ENCODE data around the gene PUSL1. TPM values are rescaled to one million over a fixed set of nuclear protein-coding genes. Genes with fewer than 3 reads are reported as not detected.

PUSL1 gene
- total and polyA plus RNA-seq, 2 experiments from 2014 or later: 30.9 to 36.2 TPM

GRCh38 chr1:1264868-1265272 lies 43.5 kb upstream of the PUSL1 start:
- Histone ChIP-seq H3K4me2 (ENCODE audit: unreplicated experiment) (peak overlapping the region; percentile 54), H3K36me3 (ENCODE audit: low read depth) (peaks cover 28% of the 10 kb centered on the region; the same call in 1 of the 2 replicates), H3K9me2 (ENCODE audit: insufficient read depth) (no peaks in the 10 kb centered on the region), H4K20me1 (ENCODE audit: insufficient read depth) (no peaks in the 10 kb centered on the region), H3K27me3 (replicated peaks; ENCODE audit: insufficient read depth) (no peaks in the 10 kb centered on the region), H2AFZ (no peak overlapping the region), H3K4me3 (no peak overlapping the region), H3K79me2 (ENCODE audit: insufficient read depth) (peaks cover 90% of the 10 kb centered on the region), H3K9me3 (ENCODE audit: low read depth) (no peaks in the 10 kb centered on the region), H3K27ac (peak overlapping the region; percentile 89), H3F3A (ENCODE audit: insufficient read depth) (peaks cover 25% of the 10 kb centered on the region), H3K4me1 (ENCODE audit: insufficient read depth) (peaks cover 25% of the 10 kb centered on the region), H3K9ac (peak overlapping the region; percentile 67)
- TF ChIP-seq EZH2 (IDR thresholded peaks at IDR 0.05; ENCODE audit: insufficient read depth, poor library complexity, severe bottlenecking): no peak
- TF ChIP-seq EZH2phosphoT487 (IDR thresholded peaks at IDR 0.05; ENCODE audit: insufficient read depth, low read depth): no peak
- peak; percentile 99 for DNase-seq
- 17 to 20% methylated on average over 10 of the region's 10 CpGs for WGBS, 2 experiments (ENCODE audit: low coverage in 1 of 2, low lambda C conversion rate in 2 of 2, missing lambda C conversion rate in 2 of 2)
- in situ Hi-C loops (cut with MboI): no loop called here

GRCh38 chr1:1267488-1268283 lies 40.7 kb upstream of the PUSL1 start:
- Histone ChIP-seq H3K9me3 (ENCODE audit: low read depth) (no peaks in the 10 kb centered on the region), H3K27me3 (replicated peaks; ENCODE audit: insufficient read depth) (no peaks in the 10 kb centered on the region), H3K36me3 (ENCODE audit: low read depth) (peaks cover 22% of the 10 kb centered on the region; the same call in 1 of the 2 replicates), H3K9ac (no peak overlapping the region), H3K9me2 (ENCODE audit: insufficient read depth) (no peaks in the 10 kb centered on the region), H3K4me1 (ENCODE audit: insufficient read depth) (peaks cover 51% of the 10 kb centered on the region), H3K79me2 (ENCODE audit: insufficient read depth) (peaks cover 90% of the 10 kb centered on the region), H2AFZ (no peak overlapping the region), H3K27ac (no peak overlapping the region), H3F3A (ENCODE audit: insufficient read depth) (peaks cover 25% of the 10 kb centered on the region), H3K4me2 (ENCODE audit: unreplicated experiment) (no peak overlapping the region), H4K20me1 (ENCODE audit: insufficient read depth) (no peaks in the 10 kb centered on the region), H3K4me3 (no peak overlapping the region)
- DNase-seq: no peak
- no peak for TF ChIP-seq EZH2phosphoT487 (IDR thresholded peaks at IDR 0.05; ENCODE audit: insufficient read depth, low read depth)
- TF ChIP-seq EZH2 (IDR thresholded peaks at IDR 0.05; ENCODE audit: insufficient read depth, poor library complexity, severe bottlenecking): no peak
- WGBS, 2 experiments (ENCODE audit: low coverage in 1 of 2, low lambda C conversion rate in 2 of 2, missing lambda C conversion rate in 2 of 2): 90 to 98% methylated on average over 37 to 39 of the region's 39 CpGs
- in situ Hi-C loops (cut with MboI): no loop called here

DNA sequence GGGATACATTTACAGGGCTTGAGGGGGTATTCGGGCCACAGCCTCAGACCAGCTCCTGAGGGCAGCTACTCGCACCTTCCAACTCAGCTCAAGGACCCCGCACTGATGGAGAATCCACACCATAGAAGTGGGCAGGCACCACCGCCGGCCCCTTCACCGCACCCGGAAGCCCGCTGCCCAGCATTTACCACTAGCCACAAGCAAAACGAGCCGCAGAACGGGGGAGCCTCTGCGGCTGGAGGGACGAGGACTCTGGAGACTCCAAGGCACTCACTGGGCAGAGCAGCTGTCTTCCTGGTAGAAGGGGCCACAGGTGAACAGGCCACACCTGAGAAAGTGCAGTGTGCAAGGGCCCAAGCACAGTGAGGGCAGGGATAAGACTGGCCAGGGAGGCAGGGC lies 40.1 kb upstream of the PUSL1 start:
- in situ Hi-C loops (cut with MboI): no loop called here
- H3K27me3 ChIP-seq (replicated peaks; ENCODE audit: insufficient read depth): no peaks in the 10 kb centered on the region
- no peaks in the 10 kb centered on the region for H4K20me1 ChIP-seq (ENCODE audit: insufficient read depth)
- H2AFZ ChIP-seq: no peak overlapping the region
- H3F3A ChIP-seq (ENCODE audit: insufficient read depth): peaks cover 25% of the 10 kb centered on the region
- H3K79me2 ChIP-seq (ENCODE audit: insufficient read depth): peaks cover 90% of the 10 kb centered on the region
- TF ChIP-seq EZH2 (IDR thresholded peaks at IDR 0.05; ENCODE audit: insufficient read depth, poor library complexity, severe bottlenecking): no peak
- TF ChIP-seq EZH2phosphoT487 (IDR thresholded peaks at IDR 0.05; ENCODE audit: insufficient read depth, low read depth): no peak
- no peak overlapping the region for H3K4me2 ChIP-seq (ENCODE audit: unreplicated experiment)
- H3K4me1 ChIP-seq (ENCODE audit: insufficient read depth): peaks cover 51% of the 10 kb centered on the region
- H3K36me3 ChIP-seq (ENCODE audit: low read depth): peaks cover 16% of the 10 kb centered on the region; the same call in 1 of the 2 replicates
- WGBS, 2 experiments (ENCODE audit: low coverage in 1 of 2, low lambda C conversion rate in 2 of 2, missing lambda C conversion rate in 2 of 2): 97 to 99% methylated on average over 13 of the region's 13 CpGs
- no peak overlapping the region for H3K27ac ChIP-seq
- no peak overlapping the region for H3K4me3 ChIP-seq
- H3K9me2 ChIP-seq (ENCODE audit: insufficient read depth): no peaks in the 10 kb centered on the region
- H3K9me3 ChIP-seq (ENCODE audit: low read depth): no peaks in the 10 kb centered on the region
- H3K9ac ChIP-seq: no peak overlapping the region
- no peak for DNase-seq

DNA sequence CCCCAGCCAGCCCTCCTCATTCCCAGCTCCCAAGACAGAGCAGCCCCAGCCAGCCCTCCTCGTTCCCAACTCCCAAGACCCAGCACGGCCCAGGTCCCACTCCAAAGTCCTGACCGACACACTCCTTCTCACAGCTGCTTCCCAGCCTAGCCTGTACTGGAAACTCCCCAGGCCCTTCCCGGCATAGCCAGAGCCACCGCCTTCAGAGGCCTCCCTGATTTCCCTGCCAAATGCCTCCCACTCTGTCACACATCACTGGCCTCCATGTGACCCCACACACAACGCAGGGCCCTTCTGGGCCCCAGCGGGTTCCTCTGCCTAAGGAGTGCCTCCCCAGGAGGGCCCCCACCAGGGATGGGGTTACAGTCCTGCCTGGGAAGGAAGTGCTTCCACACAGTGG lies 37.6 kb upstream of the PUSL1 start:
- H3F3A ChIP-seq (ENCODE audit: insufficient read depth): peaks cover 11% of the 10 kb centered on the region
- no peaks in the 10 kb centered on the region for H3K27me3 ChIP-seq (replicated peaks; ENCODE audit: insufficient read depth)
- H3K27ac ChIP-seq: peak overlapping the region; percentile 80
- TF ChIP-seq EZH2phosphoT487 (IDR thresholded peaks at IDR 0.05; ENCODE audit: insufficient read depth, low read depth) (no peak), EZH2 (IDR thresholded peaks at IDR 0.05; ENCODE audit: insufficient read depth, poor library complexity, severe bottlenecking) (no peak)
- peak overlapping the region; percentile 78 for H3K4me2 ChIP-seq (ENCODE audit: unreplicated experiment)
- DNase-seq: peak; percentile 84
- WGBS, 2 experiments (ENCODE audit: low coverage in 1 of 2, low lambda C conversion rate in 2 of 2, missing lambda C conversion rate in 2 of 2): 16 to 18% methylated on average over 7 of the region's 7 CpGs
- H3K4me1 ChIP-seq (ENCODE audit: insufficient read depth): peaks cover 33% of the 10 kb centered on the region
- peak overlapping the region; percentile 62 for H3K4me3 ChIP-seq
- no peaks in the 10 kb centered on the region for H4K20me1 ChIP-seq (ENCODE audit: insufficient read depth)
- H3K9ac ChIP-seq: peak overlapping the region; percentile 96
- no peaks in the 10 kb centered on the region for H3K9me3 ChIP-seq (ENCODE audit: low read depth)
- 0 out of 2 replicates have a peak, but pooled peaks cover 2% of the 10 kb centered on the region for H3K36me3 ChIP-seq (ENCODE audit: low read depth)
- H3K79me2 ChIP-seq (ENCODE audit: insufficient read depth): peaks cover 77% of the 10 kb centered on the region
- no peaks in the 10 kb centered on the region for H3K9me2 ChIP-seq (ENCODE audit: insufficient read depth)
- in situ Hi-C loops (cut with MboI): no loop called here
- no peak overlapping the region for H2AFZ ChIP-seq
